HFF-Myc (cell line): Measurements from ENCODE around the gene C5orf46.

Experiments
- DNase-seq: peaks from one replicate; pipeline ENCODE4 v3.0.0-alpha.2; 2011; ENCODE audit warnings: low read depth; ENCODE audit errors: extremely low read depth
- H3K4me3 ChIP-seq: replicated peaks from 2 replicates; pipeline ENCODE4 v1.5.1; 2011; ENCODE audit warnings: low read depth, mild to moderate bottlenecking, control low read depth, low read length
- TF ChIP-seq, protein P1 (sequence below): IDR thresholded peaks from 2 replicates; pipeline ENCODE4 v1.5.1; 2012; ENCODE audit warnings: mild to moderate bottlenecking, low read depth, low read length, control low read depth; ENCODE audit errors: missing control alignments

Gene C5orf46

DNA sequence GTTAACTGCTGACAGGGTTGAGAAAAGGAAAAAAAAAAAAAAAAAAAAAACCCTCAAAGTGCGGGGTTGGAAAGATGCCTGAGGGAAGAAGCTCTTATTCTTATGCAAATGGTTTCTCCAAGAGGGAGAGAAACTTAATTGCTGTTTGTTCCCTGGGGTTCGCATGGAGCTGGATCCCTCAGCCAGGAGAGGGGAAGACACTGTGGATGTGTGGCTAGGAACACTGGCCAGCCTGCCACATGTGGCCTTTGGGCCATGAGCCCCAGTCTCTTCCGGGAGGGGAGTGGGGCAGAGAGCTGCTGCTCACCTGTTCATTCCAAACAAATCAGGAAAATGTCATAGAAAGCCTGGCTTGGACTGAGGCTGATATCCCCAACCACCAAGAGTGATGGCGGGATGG is 37.2 kb downstream of the C5orf46 start:
- no peak overlapping the region for H3K4me3 ChIP-seq
- DNase-seq: no peak
- TF ChIP-seq, protein P1, sequence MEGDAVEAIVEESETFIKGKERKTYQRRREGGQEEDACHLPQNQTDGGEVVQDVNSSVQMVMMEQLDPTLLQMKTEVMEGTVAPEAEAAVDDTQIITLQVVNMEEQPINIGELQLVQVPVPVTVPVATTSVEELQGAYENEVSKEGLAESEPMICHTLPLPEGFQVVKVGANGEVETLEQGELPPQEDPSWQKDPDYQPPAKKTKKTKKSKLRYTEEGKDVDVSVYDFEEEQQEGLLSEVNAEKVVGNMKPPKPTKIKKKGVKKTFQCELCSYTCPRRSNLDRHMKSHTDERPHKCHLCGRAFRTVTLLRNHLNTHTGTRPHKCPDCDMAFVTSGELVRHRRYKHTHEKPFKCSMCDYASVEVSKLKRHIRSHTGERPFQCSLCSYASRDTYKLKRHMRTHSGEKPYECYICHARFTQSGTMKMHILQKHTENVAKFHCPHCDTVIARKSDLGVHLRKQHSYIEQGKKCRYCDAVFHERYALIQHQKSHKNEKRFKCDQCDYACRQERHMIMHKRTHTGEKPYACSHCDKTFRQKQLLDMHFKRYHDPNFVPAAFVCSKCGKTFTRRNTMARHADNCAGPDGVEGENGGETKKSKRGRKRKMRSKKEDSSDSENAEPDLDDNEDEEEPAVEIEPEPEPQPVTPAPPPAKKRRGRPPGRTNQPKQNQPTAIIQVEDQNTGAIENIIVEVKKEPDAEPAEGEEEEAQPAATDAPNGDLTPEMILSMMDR: no peak

DNA sequence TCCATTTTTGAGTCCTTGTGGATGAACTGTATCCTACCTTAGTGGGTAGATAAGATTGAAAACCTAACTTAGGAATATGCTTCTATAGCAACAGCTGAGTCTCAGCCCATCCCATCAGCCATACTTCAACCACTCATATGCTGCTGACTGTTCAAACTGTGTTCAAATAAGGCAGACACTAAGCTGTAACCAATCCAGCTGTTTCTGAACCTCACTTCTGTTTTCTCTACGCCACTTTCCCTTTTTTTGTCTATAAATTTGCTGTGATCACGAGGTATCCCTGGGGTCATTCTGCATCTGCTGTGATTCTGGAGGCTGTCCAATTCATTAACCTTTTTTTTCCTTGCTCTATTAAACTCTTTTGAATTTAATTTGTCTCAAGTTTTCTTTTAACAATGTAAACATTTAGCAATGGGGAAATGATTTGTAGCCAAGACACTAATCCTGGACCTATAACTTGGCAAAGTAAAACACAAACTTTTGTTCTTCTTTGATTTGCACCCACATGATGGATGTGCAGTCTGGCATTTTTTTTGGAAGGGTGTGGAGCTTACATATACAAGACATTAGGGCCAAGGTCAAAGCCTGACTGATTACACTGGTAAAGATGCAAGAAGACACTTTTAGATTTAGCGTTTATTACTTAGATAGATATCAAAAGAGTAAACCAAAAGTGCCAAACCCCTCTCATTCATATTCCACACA is 42.7 kb downstream of the C5orf46 start:
- TF ChIP-seq, protein P1: no peak
- DNase-seq: no peak
- no peak overlapping the region for H3K4me3 ChIP-seq

DNA sequence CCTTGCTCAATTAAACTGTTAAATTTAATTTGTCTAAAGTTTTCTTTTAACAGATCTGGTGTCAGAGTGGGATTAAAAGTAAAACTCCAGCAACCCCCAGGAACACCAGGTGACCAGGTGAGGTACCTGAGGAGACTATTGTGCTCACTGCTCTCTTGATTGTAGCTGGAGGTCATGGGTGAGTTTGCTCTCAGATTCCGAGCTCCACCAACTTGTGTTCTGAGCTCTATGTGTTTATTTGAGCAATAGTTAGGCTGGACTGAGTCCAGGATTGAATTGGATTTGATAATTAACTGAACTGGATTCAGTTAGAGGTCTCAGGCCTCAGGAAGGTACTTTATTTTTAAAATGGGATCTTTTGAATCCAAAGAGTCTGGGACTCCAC is 45.7 kb downstream of the C5orf46 start:
- no peak for DNase-seq
- TF ChIP-seq, protein P1: no peak
- no peak overlapping the region for H3K4me3 ChIP-seq

DNA sequence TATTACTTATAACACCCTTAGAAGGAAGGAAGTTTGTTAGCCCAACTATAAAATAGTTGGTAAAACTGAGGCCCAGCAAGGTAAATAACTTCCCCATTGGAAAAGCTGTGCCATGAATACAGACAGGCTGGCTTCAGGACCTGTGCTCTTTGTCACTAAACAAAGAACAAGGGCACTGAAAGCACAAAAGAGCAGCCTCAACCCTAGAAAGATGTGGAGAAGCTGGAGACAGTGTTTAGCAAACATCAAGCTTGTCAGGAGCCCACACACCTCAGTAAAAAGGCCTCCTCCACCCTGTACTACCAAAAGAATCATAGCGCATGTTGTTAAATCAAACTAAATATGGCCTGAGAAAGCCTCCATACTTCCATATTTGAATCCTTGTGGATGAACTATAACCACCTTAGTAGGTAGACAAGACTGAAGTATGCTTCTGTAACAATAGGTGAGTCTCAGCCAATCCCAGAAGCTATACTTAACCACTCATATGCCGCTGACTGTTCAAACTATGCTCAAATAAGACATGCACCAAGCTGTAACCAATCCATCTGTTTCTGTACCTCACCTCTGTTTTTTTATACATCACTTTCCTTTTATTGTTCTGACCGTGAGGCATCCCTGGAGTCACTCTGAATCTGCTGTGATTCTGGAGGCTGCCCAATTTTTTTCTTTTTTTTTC is 46.2 kb downstream of the C5orf46 start:
- H3K4me3 ChIP-seq: no peak overlapping the region
- TF ChIP-seq, protein P1: no peak
- DNase-seq: no peak

DNA sequence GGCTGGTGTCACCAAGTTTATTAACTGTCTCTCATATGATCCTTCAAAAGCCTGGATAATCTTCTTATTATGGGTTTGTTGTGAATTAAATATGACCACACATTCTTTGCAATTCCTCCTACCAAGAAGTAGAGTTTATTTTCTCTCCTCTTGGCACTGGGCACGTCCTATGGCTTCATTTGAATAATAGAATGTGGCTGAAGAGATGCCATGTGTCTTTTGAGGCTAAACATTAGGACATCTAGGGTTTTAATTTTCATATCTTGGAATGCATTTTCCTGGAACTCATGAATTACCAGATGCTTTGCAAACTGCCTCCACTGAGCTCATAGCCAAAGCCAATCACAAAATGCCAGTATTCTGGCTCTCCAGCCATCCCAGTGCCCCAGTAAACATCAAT is 47.8 kb downstream of the C5orf46 start:
- no peak for DNase-seq
- TF ChIP-seq, protein P1: no peak
- no peak overlapping the region for H3K4me3 ChIP-seq

DNA sequence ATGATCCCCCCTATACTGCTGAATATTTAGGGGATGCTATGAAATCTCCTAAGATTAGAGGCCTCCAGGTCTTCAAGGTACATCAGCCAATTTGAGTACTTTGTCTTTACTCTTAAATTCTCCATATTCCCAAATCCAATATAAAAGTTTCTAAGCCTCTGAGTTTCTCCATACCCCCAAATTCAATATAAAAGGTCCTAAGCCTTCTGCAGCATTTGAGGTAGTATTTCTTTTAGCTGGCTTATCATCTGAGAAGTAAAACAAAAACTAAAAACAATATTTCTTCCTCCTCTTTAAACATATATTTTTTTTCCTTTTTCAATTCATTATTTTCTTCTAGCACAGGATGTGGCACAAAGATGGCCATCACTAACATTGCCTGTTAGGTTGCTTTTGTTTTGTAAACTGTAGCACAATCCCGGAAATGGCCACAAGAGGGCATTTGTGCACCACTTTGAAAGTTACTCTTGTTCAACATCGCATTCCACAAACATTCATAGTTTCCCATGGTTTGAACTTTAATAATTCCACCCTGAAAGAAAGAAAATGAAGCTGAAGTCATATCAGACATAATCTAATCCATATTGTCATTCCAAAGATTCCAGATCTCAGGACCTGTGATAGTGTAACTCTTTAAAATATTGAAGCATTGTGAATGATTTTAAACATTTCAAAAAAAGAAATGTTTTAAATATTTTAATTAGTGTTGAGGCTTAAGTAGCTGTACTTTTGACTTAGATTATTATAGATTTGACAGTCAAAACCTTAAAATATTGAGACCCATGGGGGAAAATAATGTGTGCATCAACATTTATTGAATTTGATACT is 48.8 kb downstream of the C5orf46 start:
- TF ChIP-seq, protein P1: peak; percentile 81
- peak; percentile 49 for DNase-seq
- H3K4me3 ChIP-seq: no peak overlapping the region
